NB4 (cell line): Measurements from ENCODE around the gene BRMS1L.
A peak's percentile ranks its signal among the peaks of the same experiment; 100 is the strongest.

Experiments
- DNase-seq: peaks from one replicate; pipeline ENCODE4 v3.0.0; 2010; ENCODE audit warnings: low read depth
- H3K4me3 ChIP-seq: one replicate; pipeline ENCODE4 v1.5.1; 2011; ENCODE audit warnings: mild to moderate bottlenecking, low read depth, low read length, moderate library complexity
- MYC ChIP-seq: IDR thresholded peaks from 2 replicates; pipeline ENCODE4 v1.6.1; 2011; ENCODE audit warnings: low read depth, low read length
- POLR2A ChIP-seq: IDR thresholded peaks from 2 replicates; pipeline ENCODE4 v1.6.1; 2011; ENCODE audit warnings: mild to moderate bottlenecking; ENCODE audit not compliant: insufficient read length; ENCODE audit errors: extremely low read depth
- TF ChIP-seq, protein P1 (sequence below): IDR thresholded peaks from 2 replicates; pipeline ENCODE4 v1.6.1; 2011; ENCODE audit warnings: low read depth, low read length
- TF ChIP-seq, protein P2 (sequence below): IDR thresholded peaks from one replicate; pipeline ENCODE4 v1.5.1; 2012; ENCODE audit warnings: low read depth, low read length

Gene BRMS1L

DNA sequence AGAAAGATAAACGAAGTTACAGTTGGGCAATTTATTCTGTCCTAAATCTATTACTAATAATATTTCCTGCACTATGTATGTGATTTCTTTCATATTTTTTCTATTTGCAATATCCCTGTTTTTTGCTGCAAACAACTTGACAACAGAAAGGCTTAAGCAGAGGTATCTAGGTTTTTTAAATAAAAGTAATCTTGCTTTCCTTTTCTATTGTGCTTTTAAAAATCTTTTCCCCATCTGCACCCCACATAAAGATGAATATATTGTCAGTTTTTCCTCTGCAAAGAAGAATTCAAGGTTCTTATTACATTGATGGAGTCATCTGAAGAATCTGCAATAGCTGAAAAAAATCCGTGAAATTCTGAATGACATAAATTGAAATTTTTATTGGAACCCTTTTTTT lies 16.5 kb upstream of the BRMS1L start:
- no peak for DNase-seq
- H3K4me3 ChIP-seq, result peak overlapping the region; percentile 9
- TF ChIP-seq POLR2A (no peak), MYC (no peak)
- TF ChIP-seq, protein P1, sequence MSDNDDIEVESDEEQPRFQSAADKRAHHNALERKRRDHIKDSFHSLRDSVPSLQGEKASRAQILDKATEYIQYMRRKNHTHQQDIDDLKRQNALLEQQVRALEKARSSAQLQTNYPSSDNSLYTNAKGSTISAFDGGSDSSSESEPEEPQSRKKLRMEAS, result no peak
- TF ChIP-seq, protein P2, sequence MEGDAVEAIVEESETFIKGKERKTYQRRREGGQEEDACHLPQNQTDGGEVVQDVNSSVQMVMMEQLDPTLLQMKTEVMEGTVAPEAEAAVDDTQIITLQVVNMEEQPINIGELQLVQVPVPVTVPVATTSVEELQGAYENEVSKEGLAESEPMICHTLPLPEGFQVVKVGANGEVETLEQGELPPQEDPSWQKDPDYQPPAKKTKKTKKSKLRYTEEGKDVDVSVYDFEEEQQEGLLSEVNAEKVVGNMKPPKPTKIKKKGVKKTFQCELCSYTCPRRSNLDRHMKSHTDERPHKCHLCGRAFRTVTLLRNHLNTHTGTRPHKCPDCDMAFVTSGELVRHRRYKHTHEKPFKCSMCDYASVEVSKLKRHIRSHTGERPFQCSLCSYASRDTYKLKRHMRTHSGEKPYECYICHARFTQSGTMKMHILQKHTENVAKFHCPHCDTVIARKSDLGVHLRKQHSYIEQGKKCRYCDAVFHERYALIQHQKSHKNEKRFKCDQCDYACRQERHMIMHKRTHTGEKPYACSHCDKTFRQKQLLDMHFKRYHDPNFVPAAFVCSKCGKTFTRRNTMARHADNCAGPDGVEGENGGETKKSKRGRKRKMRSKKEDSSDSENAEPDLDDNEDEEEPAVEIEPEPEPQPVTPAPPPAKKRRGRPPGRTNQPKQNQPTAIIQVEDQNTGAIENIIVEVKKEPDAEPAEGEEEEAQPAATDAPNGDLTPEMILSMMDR, result no peak

- no peak for DNase-seq
- H3K4me3 ChIP-seq, result no peak overlapping the region
- TF ChIP-seq MYC (no peak), POLR2A (no peak)
- TF ChIP-seq, protein P1, result no peak
- TF ChIP-seq, protein P2, result no peak
Measured at GRCh38 chr14:35810963-35811362, 15.2 kb upstream of the BRMS1L start.

DNA sequence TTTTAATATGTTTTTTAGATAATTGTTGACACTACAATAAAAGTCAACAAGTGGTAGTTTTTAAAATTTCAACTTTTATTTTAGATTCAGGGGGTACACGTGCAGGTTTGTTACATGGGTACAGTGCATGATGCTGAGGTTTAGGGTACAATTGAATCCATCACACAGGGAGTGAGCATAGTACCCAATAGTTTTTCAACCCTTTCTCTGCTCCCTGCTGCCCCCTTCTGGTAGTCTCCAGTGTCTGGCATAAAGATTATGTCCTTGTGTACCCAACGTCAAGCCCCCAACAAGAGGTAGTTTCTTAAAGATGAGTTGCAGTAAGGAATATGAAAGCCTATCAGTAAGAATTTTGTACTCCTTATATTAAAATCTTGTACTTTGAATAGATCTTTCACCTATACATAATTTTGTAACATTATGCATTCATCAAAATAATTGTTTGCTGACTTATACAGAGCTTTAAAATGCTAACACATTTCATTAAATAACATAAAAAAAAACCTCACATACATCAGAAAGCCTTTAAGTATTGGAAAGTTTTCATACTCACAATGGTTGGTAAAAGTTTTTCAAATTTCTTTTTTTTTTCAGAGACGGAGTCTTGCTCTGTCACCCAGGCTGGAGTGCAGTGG lies 11.7 kb upstream of the BRMS1L start:
- H3K4me3 ChIP-seq, result no peak overlapping the region
- TF ChIP-seq POLR2A, result no peak
- TF ChIP-seq, protein P2, result peak; percentile 77
- DNase-seq, result peak; percentile 72

DNA sequence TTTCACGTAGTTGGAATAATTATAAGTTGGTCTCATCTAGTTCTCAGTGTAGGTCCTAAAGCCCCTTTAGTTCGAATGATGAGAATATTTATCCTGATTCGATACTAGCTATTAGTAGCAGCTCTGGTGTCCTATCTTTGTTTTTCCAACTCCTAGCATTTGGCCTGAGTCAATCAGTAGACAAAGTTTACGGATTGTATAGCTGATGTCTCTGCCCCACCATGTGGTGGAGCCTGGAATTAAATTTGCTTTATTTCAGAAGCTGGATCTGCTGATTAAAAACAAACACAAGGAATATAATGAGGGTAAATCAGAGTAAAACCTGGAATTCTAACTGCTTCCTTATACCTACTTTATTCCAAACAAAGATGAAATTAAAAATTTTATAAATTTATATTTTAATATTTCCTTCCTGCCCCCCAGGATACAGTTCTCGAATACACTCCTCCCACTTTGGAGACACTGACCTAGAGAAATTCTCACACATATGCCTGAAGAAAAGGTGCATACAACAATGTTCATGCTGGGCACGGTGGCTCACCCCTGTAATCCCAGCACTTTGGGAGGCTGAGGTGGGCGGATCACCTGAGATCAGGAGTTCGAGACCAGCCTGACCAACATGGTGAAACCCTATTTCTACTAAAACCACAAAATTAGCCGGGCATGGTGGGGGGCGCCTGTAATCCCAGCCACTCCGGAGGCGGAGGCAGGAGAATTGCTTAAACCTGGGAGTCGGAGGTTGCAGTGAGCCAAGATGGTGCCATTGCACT lies 7.6 kb upstream of the BRMS1L start:
- DNase-seq, result peak; percentile 51
- H3K4me3 ChIP-seq, result no peak overlapping the region
- TF ChIP-seq, protein P1, result peak; percentile 32; the same call in 1 of the 2 replicates
- no peak for TF ChIP-seq POLR2A
- TF ChIP-seq, protein P2, result peak; percentile 56

DNA sequence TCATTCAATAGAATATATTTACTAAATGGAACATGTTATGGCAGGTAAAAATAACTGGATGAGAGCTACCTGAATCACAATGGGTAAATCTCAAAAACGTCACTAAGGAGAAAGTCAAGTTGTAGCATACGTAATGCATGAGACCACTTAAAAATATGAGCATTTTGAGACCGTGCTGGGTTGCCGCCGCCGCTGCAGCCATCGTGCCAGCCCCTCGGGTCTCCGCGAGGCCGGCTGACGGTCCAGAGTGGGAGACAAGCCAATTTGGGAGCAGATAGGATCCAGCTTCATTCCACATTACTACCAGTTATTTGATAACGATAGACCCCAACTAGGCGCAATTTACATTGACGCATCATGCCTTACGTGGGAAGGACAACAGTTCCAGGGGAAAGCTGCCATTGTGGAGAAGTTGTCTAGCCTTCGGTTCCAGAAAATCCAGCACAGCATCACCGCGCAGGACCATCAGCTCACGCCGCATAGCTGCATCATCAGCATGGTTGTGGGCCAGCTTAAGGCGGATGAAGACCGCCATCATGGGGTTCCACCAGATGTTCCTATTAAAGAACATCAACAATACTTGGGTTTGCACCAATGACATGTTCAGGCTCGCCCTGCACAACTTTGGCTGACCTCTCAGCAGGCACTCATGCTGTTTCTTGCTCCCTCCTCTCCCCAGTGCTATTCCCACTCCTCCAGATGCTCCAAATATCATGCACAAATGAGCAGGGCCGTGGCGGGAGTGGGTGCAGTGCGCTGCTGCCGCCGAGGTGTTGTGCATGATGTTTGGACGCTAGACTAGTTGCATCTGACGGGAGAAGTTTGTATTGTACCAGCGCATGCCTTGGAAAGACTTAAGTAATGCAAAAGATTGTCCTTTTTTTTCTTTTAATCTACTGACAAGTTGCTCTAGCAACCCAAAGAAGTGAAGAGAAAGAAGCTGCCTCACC lies 6.3 kb upstream of the BRMS1L start:
- H3K4me3 ChIP-seq, result no peak overlapping the region
- DNase-seq, result no peak
- no peak for TF ChIP-seq POLR2A
